Activated T-cell treated with anti-CD3 and anti-CD28 coated beads, Interleukin-2, amount 50 U/mL, for 1 hour (primary cell): Measurements from ENCODE around the gene KIAA0753.

Experiments used
- DNase-seq: peaks from one replicate; pipeline ENCODE4 v3.0.0-alpha.2; 2020

KIAA0753 gene

DNA sequence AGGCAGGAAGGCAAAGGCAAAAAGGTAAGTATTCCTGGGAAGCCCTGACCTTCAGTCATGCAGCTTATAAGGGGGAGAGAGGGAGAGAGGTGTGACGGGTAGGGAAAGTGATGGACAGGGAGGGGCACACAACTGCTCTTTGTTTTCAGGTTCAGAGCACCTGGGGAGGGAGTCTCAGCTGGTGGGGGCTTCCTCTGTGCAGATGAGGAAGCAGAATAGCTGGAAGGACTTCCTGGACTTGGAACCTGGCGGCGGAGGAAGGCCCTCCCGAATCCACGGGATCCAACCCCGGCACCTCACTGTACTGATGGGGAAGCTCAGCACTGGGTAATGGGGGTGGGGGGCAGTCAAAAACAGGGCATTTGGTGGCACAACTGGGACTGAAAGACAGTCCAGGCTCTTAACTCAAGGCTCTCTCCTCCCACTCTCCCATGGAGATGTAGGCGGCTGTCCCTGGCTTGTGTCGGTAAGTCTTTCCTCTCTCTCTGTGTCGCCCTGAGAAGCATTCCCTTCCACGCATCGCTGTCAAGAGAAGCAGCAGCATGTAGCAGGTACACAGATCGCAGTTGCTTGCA is 72.2 kb downstream of the KIAA0753 start:
- DNase-seq: no peak

DNA sequence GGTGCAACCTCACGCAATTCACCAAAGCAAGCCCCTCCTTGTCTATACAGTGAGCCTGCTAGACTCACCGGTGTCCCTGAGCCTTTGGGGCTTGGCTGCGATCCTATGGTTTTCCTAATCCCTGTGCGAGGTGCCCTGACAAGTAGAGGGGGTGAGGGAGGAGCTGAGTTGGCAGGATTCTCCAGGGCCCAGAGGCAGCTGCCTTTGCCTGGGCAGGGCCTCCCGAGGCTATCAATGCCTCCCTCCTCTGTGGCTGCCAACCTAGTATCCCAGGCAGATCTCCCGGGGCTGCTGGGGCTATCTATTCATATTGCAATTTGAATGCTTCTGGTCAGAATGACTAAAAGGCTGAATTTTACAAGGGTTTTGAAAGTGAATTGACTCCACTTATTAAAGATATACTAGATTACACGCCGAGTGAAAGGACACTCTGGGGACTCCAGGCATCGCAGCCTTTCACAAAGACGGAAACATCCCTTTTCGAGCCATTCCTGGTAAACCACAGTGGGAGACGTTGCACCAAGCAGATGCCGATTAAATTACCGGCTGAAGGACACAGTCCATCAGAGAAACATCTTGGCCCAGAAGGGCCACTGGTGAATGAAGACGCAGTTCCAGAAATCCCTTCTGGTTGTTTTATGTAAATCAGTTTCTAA is 72.9 kb downstream of the KIAA0753 start:
- DNase-seq: no peak

DNA sequence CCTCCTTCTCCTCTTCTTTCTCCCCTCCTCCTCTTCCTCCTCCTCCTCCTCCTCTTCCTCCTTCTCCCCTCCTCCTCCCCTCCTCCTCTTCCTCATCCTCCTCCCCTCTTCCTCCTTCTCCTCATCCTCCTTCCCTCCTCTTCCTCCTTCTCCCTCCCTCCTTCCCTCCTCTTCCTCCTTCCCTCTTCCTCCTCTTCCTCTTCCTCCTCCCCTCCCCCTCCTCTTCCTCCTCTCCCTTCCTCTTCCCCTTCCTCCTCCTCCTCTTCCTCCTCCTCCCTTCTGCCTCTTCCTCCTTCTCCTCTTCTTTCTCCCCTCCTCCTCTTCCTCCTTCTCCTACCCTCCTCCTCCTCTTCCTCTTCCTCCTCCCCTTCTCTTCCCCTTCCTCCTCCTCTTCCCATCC is 79.1 kb downstream of the KIAA0753 start:
- DNase-seq: no peak

DNA sequence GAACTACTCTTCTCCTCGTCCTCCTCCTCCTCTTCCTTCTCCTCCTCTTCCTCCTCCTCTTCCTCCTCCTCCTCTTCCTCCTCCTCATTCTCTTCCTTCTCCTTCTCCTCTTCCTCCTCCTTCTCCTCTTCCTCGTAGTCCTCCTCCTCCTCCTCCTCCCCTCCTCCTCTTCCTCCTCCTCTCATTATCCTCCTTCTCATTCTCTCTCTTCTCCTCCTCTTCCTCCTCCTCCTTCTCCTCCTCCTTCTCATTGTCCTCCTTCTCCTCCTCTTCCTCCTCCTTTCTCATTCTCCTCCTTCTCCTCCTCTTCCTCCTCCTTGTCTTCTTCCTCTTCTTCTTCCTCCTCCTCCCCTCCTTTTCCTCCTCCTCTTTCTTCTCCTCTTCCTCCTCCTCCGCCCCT is 80.0 kb downstream of the KIAA0753 start:
- no peak for DNase-seq

DNA sequence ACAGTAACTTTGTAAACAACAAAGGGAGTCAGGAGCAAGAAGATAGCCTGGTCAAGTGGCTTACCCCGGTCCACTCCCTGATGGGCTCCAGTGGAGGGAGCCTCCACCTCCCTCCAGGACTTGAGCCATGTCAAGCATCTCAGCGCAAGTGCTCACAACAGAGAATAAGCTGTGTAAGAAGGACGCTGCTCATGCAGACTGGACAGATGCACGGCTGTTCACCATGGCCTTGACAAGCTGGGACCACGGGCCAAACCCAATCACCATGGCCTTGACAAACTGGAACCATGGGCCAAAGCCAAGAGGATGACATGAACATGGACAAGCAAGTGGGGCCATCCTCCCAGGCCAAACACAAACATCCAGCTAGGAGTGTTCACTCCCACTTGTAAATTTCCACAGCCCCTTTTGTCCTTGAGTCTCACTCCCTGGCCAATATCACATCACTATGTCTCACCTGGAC is 80.7 kb downstream of the KIAA0753 start:
- DNase-seq: no peak

DNA sequence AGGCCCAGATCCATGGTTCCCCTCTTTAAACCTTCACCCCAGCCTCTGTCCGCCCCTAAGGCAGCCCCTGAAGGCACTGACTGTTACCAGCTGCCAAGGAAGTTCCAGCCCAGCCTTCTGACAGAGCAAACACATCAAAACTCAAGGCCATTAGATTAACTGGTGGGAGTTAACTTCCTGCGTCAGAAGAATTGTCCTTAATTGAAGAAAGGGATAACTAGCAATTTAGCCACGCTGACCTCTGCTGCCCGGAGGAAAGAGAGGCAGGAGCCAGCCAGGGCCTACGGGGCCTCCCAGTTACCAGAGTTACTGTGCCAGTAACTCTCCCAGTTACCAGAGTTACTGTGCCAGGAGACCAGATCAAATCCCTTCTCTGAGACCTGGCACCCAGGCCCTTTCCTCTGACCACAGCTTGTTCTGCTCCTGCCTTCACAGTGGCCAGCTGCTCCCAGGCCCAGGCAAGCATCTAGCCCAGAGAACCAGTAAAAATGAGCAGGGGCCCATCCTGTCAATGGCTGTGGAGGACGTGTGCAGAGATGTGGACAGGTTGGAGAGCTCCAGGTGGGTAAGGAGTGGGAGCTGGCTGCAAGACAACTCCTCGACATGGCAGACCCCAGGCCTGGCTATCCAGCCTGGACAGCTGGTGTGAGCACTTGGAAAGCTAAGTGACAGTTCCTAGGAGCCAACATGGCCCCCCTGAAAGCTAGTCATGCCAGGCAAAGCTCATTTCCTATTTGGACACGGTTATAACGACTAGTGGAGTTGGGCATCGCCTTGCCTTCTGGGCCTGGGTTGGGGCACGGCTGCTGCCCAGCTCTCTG is 81.4 kb downstream of the KIAA0753 start:
- DNase-seq: no peak

DNA sequence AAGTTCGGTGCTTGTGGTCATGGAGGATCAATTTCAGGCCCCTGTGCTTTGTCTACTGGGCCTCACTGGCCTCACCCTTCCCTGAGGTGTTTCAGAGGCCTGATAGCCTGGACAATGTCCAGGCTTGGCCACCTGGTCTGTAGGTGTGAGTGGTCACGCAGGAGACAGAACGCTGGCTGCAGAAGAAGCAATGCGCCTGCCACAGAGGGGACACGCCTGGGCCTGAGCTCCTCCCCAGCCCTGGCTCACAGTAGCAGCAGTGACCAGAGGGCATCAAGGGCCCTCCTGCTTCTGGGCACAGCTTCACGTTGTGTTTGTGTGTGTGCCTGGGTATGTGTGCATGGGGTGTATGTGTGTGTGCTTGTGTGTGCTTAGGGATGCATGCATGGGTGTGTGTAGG is 82.2 kb downstream of the KIAA0753 start:
- DNase-seq: no peak

DNA sequence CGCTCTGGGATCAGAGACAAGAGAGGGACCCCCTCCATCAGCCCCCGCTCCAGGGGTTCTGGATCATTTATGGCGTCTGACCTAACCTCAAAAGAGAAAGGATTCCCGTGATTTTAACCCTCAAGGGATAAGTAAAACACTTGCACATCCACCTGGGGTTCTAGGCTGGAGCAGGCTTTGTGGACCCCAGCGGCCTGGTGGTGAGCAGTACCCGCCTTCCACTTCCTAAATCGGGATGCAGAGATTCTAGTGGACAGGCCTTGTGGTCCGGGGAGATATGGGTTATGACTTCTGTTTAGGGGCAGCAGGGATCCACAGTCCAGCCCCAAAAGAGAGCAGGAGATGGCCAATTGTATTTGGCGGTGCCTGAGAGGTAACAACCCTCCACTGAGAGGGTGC is 83.5 kb downstream of the KIAA0753 start:
- no peak for DNase-seq

DNA sequence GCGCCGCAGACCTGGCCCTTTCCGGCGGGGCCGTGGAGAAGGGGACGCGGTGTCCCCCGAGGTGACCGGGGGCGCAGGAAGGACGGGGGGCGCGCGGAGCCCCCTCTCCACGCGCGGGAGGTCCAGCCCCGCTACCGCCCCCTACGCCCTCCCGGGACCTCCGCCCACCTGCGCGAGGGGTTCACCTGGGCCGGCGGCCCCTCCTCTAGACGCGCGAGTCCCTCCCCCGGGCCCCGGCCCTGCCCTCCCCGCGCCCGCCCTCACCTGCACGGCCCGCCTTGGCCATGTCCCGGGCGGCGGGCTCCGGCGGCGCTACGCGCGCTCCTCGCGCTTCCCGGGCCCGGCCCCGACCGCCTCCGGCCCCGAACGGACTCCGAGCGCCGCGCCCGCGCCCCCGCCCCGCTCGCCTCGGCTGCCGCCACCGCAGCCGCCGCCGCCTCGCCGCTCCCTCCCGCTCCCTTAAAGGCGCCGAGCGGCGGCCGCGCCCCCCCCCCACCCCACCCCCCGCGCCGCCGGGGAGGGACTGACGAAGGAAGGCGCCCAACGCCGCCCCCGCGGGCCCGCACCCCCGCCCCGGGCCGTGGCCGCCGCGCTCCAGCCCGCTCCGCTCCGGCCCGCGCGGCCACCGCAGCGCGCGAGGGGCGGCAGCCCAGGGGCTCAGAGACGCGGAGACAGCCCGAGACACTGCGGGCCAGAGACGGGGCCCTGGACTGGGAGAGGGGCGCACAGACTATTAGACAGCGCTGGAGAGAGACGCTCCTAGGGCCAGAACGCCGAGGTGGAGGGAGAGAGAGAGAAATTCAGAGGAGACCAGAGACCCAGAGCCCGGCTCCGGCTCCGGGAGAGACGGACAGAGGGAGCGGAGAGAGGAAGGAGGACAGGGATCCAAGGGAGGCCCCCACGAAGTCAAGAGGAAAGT is 84.1 kb downstream of the KIAA0753 start, which contains the start of gene PITPNM3:
Gene PITPNM3 (minus strand): TSS at position 435 of the 919 bp plus-strand sequence. CDS start 149 bp downstream, at position 286.
- DNase-seq: no peak

DNA sequence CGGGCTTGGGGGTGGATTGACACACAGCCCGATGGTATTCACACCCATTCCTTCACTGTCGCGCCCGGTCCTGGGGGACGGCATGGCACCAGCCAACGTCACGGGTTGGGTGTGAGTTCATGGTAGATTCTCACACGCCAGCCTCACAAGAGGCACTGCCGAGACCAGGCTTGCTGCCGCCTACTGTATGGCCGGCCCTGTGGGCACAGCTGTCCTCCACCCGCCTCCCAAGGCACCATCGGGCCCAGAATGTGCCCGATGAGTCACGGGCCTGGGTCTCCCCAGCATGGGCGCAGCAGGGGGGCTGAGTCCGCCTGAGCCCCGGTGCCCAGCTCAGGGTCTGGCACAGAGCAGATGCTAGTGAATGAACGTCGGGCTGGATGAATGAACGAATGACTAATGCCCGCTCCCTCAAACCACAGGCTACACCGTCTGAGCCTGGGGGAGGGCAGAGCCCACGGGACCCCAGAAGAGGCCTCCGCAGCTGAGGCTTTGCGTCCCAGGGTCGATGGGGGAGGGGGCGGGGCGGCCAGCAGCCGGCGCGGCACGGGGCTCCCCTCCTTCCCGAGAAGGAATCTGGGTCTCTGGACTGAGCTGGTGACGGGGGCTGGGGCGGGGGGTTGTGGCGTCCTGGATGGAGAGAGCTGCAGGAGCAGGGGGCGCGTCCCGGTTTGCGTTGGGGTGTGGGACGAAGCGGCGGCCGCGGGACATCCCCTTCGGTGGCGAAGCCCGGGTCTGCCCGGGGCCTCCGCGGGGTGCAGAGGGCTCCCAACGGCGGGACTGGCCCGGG is 85.0 kb downstream of the KIAA0753 start:
- DNase-seq: no peak

DNA sequence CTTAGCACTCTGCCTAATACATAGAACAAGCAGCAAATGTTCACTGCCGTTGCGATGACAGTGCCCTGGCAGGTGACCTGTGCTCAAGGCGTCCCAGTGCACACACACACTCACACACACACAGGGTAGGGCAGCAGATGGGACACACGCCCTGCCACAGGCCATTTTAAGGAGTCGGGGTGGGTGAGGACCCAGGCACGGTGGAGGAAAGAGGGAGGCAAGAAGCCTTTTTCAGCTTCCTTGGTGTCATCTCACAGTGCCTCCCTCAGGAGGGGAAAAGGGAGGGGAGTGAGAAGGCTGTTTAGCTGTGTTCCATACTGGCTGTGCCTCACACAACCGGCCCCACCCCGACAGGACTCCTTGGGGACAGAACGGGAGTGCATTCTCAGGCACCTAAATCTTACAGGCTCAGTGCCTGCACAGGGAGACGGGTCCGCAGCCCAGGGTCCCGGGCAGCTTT is 85.6 kb downstream of the KIAA0753 start:
- no peak for DNase-seq

DNA sequence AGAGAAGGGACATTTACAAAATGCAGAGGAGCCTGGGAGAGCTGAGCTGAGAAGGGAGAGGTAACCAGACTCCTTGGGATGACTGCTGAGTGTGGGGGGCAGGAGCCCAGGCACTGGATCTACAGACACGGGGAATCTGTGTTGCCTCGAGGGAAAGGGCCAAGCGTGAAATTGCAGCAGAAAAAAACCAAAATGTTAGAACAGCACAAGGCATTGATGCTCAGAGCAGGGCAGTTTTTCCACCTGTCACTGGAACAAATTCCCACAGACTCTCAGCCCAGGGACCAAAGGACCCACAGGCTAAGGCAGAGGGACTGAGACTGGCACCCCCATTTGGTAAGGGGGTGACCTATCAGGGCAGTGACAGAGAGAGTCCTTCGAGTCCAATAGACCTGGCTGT is 86.2 kb downstream of the KIAA0753 start:
- no peak for DNase-seq

DNA sequence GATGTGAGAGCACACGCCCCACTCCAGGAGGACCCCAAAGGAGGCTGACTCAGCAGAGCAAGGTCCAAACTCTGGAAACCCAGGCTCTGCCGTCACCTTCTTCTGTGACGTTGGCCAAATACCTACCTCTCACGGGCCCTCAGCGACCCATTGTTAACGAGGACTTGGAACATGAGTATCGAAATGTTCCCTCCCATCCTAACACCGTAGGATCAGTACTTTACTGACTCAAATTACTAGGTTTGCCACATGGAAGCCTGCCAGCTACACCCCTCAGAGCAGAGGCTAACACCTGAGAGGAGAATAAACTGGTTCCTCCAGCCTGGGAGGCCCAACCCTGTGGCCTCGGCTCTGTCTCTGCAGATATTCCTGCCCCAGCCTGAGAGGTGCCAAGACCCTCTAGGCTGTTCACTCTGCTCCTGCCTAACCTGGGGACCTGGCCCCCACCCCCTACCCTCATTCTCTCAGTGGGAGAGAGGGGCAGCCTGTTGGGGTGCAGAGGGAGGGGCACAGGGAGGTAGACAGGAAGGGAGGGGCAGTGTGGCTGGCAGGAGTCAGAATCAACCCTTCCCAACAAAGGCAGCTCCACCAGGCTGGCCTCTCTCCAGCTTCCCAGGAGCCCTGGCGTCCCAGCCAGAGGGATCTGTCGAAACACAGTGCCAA is 88.5 kb downstream of the KIAA0753 start:
- no peak for DNase-seq

DNA sequence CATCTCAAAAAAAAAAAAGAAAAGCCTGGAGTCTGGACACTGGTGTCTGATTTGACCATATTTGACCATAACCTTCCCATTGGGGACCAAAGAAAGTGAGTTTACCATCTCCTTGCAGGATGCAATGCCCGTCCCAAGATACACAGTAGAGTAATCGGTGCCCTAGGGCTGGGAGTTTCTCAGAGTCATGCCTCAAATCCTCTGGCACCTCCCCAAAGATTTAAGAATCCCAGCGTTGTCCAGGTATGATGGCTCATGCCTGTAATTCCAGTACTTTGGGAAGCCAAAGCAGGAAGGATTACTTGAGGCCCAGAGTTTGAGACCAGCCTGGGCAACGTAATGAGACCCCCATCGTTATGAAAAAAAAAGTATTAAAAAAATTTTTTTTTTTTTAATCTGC is 89.2 kb downstream of the KIAA0753 start:
- DNase-seq: no peak

DNA sequence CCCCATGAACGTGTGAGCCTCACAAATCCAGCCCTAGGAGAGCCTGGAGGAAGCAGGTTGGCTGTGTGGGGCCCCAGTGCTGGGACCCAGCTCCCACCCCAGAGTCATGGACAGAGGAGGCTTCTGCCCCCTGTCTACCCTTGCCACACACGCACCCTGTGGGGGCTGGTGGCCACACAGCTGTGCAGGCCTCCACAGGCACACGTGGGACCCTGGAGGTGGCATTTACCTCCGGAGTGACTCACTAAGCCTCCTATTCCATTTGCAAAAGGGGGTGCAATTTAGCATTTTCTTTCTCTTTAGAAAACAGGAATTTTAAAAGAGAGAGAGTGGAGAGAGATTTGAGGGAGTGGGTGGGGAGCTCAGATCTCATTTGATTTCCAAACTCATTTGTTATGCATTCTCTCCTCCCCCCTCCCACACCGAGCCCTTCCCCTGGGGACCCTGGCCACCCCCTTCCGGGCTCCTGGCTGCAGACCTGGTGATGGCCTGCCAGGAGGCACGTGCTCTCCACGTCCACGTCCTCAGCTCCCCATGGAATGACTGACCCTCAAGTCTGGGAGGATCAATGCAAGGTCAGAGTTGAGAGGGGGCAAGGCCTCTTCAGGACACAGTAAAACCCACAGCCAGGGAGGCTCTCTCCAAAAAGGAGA is 91.0 kb downstream of the KIAA0753 start:
- no peak for DNase-seq

DNA sequence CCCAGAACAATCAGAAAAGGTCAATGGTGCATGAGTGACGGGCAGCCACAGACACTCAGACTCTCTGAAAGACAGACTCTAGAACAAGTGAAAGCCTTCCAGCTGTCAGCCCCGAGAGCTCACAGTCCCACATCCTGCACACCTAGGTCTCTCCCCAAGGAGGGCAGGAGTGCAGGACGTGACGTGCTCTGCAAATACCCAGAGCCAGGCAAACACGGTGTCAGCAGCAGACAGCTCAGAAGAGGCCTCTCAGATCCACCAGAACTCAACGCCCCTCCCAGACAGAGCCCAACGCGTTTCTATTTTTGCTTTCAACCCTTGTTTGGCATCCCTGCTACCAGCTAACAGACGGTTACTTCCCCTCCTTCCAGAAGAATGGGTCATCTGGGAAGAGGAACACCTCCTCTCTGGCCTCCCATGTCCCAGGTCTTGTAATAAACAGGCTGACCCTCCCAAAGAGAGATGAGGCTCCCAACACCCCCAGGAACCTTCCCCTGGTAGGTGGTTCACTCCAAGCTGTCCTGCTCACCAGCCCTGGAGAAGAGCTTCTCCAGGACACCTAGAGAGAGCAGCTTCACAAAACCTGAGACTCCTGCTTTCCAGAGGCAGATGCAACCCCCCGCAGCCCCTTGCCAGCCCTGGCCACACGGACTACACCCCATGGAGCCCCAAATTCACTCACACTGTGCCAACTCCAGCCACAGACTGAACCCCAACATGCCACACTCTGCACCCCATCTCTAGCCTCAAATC is 91.8 kb downstream of the KIAA0753 start:
- no peak for DNase-seq

DNA sequence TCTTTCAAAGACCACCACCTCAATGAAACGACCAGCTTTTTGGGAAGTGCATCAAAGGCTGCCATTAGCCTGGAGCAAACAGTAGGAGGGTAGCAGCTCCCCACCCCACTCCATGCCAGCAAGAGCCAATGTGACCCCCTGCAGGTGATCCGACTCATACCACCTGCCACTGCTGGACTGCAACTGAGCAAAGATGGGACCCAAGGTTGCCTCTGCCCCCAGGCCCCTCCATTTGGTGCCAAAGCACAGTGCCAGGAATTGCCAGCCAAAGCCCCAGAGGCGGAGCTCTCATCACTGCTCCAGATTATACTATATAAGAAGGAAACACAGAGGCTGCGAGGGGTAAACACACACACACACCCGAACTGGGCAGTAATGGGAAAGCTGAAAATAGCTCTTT is 92.5 kb downstream of the KIAA0753 start:
- DNase-seq: no peak

DNA sequence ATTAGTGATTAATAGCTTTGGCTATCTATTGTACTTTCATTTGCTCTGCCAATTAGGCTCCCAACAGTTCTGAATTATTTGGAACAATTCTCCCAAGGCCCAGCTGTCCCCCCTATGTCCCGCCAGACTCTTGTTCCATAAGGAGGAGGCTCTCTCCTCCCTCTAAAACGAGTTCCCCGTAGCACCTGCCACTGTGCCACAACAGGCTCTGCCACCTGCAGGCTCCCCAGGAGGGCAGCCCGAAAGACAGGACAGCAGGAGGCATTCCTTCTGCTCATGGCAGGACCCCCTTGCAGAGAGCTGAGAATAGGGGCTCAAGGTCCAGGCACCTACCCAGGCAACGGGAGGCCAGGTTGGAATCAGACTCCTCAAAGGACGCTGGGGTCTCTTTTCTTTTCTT is 93.2 kb downstream of the KIAA0753 start:
- no peak for DNase-seq

DNA sequence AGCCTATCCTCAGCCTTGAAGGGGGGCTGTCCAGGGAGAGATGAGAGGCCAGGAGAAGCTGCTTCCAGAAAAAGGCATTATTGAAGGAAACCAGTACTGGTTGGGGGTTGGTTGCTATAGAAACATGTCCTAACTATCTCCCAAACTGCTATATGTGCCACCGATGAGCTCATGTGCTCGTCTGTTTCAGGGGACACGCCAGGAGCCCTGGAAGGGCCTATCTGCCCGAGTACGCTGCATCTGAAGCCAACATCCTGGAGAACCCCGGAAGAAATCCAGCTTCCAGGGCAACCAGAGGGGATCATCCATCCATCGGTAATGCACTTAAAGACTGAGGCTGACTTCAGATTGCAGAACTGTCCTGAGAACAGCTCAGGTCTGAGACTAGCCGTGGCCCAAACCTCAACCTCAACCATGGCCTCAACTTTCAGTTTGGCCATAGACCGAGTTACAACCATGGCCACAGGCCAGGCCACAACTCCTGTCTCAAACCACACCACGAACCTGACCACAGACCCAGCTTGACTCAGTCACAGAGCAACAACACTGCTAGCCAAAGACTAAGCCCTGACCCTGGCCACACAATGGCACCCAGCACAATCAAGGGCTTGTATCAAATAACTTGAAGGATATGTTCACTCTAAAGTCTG is 94.3 kb downstream of the KIAA0753 start:
- DNase-seq: no peak

DNA sequence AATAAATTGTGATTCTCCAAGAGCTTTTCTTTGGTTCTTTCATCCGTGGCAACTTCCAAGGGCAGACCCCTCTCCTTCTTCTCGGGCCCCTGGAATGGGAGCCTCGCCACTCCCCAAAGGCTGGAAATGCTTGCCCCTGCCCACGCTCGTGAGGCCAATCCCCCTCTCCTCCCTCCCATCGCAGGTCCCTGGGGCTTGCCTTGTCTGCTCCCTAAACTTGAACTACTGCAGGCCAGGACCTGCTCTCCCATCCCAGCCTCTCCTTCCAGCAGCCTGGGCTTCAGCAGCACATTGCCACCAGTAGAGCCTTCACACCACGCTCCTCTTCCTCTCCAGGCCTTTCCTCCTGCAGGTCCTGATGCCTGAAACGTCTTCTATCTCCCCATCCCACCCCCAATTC is 95.2 kb downstream of the KIAA0753 start:
- DNase-seq: no peak
